Sigmoid colon (tissue), 4 donors: ENCODE results near the gene PAX5.

Source experiments
- CTCF ChIP-seq, 4 experiments: fragments of 450-650 bp in 3 of 4; fragments of 200-600 bp in 1 of 4; IDR thresholded peaks; one replicate each; pipeline ENCODE4 v1.5.1; 2016 to 2019; ENCODE audit warnings: antibody characterized with exemption in 4 of 4, mild to moderate bottlenecking in 3 of 4, moderate library complexity in 2 of 4
- EP300 ChIP-seq, 4 donors: sonication (generic); formaldehyde crosslinking; IDR thresholded peaks; one replicate each; pipeline ENCODE4 v1.6.1; 2017; ENCODE audit warnings: antibody characterized with exemption in 4 of 4
- POLR2A ChIP-seq, 2 donors: fragments of 450-650 bp; IDR thresholded peaks; one replicate each; pipeline ENCODE4 v1.6.1; 2016; ENCODE audit warnings: antibody characterized with exemption in 2 of 2, mild to moderate bottlenecking in 2 of 2, moderate library complexity in 2 of 2

- TF ChIP-seq EP300 (IDR thresholded peaks at IDR 0.05) = no peak
- TF ChIP-seq CTCF (IDR thresholded peaks at IDR 0.05) = no peak
- TF ChIP-seq POLR2A (IDR thresholded peaks at IDR 0.05) = no peak
Observed at GRCh38 chr9:36996706-36997086, 37.4 kb downstream of the PAX5 start.
